T47D (cell line): ENCODE data around the gene SDHB.
A peak's percentile ranks its signal among the peaks of the same experiment; 100 is the strongest.

ENCODE experiments used
- DNase-seq, 2 experiments: peaks; one replicate each; pipeline versions ENCODE4 v3.0.0 to v3.0.0-alpha.2; 2011 to 2012; ENCODE audit warnings: low read depth in 1 of 2, low spot score in 1 of 2
- JUND ChIP-seq: IDR thresholded peaks from 2 replicates; pipeline ENCODE4 v1.6.1; 2012; ENCODE audit warnings: low read depth
- in situ Hi-C: cut with HindIII; loops from 2 replicates; pipeline ENCODE4 v1.10.0; 2016; ENCODE audit warnings: low sequenced_read_pairs, low pct_unique_long_range_greater_than_20kb

SDHB gene

DNA sequence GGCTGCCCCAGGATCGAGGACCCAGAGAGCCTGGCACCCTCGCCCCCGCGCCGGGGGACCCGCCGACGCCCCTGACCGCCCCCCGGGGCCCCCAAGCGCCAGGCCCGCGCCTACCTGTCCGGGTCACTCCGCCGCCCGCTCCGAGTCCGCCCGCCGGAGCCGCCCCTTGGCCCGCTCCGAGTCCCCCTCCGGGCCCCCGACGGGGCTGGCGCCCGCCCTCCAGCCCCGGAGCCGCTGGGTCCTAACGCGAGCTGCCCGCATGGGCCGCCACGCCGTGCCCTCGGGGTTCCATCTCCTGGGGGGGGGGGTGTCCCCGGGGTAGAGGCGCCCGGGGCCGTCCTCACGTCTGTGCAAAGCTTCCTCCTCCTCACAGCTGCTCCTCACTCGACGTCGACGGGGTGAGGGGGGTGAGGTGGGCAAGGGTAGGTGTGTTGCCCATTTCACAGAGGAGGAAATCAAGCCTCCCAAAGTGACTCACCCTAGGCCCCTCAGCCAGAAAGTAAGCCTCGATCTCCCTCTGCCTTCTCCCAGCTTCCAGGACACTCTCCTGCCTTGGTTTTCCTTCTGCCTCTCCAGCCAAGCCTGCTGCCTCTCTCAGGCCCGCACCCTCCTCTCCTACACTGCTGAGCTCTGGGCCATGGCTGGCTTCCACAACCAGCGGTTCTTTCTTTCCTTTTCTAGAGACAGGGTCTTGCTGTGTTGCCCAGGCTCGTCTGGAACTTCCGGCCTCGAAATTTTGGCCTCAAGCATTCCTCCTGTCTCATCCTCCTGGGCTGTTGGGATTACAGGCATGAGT lies 73.2 kb downstream of the SDHB start, which contains the start of gene MFAP2:
Gene MFAP2 (minus strand): TSS at position 148 of the 796 bp plus-strand sequence. CDS start 2,347 bp downstream, outside the sequence.
- DNase-seq, result peak in 1 of 2 experiments; percentile 42
- in situ Hi-C loops, result no loop called here
- no peak for TF ChIP-seq JUND

DNA sequence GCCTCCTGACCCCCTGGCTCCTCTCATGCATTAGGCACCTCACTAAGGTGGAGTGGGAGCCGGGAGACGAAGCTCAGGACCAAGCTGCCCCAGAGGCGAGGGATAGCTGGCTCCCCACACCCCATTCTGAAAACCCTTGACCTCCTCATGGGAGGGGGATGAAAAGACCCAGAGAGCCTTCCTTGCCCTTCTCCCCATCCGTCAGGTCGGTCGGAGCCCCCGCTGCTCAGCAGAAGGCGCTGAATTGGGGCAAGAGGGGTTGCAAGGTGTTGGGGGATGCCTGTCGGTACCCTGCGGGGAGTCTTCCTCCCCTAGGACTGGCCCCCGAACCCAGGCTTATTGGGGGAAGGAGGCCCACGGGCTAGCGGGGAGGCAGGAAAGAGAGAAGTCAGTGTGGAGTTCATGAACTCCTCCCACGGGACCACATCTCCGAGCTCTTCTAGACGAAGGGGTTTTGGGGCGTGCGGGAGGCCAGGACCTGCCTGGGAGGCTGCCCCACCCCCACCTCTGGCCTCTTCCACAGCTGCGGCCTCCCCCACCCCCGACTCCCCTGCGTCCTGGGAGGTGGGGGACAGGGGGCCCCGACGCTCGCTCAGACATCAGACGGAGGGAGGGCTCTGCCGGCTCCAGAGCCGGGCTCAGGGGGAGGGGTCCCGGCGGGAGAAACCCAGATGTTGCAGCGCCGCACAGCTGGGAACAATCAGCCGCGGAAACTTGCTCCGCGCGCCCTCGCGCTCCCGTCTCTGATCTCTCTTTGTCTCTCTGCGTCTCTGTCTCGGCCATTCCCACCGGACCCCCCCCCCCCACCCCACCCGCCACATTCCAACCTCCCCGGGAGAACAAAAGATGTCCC lies 74.1 kb downstream of the SDHB start:
- no peak for DNase-seq
- in situ Hi-C loops, result no loop called here
- no peak for TF ChIP-seq JUND

DNA sequence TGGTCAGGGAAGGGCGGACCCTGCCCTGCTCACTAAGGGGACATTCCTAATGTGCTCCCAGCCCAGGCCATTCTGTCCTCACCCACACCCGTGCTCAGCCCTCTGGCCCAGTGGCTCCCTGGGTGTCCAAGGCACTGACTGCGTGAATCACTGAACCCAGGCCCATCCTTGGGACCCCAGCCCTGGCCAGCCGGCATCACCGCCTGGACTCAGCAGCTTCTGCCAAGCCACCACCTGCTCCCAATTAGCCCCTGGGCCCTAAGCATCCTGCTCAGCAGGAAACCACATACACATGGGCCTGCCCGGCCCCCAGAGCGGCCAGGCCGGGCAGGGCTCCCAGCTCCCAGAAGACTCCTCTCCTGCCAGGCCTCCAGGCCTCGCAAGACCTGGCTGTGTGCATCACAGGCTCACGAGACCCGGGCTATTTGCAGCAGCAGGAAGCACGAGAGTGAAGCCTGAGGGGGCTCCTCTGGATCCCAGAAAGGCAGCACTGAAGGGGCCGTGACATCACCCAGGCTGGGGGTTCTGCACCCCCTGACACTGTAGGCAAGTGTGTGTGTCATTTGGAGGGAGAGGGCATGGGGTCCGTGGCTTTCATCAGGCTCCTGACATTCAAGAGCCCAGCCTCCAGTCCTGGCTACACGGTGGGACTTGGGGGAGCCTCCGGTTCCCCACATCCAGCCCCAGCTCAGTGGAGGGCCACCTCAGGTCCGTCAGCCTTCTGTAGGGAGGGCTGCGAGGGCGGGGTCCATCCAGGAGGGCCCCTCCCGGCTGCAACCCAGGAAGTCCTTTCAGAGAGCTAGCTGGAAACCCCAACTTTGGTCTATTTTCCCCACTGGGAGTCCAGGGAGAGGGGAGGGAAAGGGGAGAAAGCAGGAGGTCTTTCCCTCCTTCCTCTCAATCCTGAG lies 75.0 kb downstream of the SDHB start:
- in situ Hi-C loops, result no loop called here
- TF ChIP-seq JUND, result no peak
- DNase-seq, result no peak

DNA sequence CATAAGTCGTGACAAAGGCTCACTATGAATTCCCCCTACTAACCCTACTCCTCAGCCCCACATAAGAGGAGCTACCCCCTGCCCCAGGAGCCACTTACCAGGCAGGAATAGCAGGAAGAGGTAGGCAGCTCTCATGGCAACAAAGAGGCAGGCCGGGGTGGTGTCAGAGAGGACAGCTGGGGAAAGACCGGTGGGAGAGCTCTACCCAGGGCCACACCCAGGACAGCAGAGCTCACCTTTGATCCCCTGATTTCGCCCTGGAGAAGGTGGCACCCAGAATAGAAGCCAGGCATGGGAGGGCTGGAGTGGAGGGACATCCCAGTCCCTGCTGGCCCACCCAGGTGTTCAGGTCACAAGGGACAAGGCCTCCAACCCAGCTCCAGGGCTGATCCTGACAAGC lies 75.7 kb downstream of the SDHB start:
- no peak for TF ChIP-seq JUND
- in situ Hi-C loops, result no loop called here
- no peak for DNase-seq

- DNase-seq, result no peak
- TF ChIP-seq JUND, result no peak
- in situ Hi-C loops, result no loop called here
Observed at GRCh38 chr1:16977377-16977776, 76.5 kb downstream of the SDHB start.

DNA sequence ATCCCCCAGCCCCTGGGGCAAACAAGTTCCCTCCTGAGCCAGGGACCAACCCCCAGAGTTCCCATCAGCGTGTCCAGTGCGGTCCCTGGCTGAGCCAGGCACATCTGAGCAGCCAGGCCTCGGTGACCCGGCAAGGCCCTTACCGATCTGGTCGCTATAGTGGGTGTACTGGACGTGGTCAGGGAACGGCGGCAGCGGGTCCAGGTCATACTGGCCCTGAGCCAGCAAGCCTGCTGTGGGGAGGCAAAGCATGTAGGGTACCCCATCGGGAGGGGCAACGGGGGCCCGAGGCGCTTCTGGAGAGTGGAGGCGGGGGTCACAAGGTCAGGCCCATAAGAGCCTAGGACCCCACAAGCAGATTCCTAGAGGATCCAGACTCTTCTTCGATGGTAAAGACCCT lies 76.9 kb downstream of the SDHB start:
- TF ChIP-seq JUND, result no peak
- no peak for DNase-seq
- in situ Hi-C loops, result no loop called here

DNA sequence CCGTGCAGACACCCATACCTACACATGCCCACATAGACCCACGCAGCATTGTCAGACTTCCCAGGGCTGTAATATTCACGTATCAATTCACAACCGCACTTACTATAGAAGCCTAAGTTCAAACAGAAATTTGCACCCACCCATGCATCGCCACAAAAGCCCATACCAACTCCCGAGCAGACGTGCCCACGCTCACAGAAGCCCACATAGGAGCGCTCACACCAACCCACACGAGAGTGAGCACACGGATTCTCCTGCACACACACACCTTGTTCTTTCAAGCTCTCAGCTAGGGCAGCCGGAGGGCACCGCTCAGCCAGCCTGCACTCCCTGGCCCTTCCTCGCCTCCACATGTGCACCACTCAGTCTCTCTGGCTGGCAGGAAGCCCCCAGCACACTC lies 78.0 kb downstream of the SDHB start:
- no peak for TF ChIP-seq JUND
- DNase-seq, result no peak
- in situ Hi-C loops, result no loop called here

- no peak for TF ChIP-seq JUND
- DNase-seq, result no peak
- in situ Hi-C loops, result no loop called here
Observed at GRCh38 chr1:16975211-16975610, 78.6 kb downstream of the SDHB start.

DNA sequence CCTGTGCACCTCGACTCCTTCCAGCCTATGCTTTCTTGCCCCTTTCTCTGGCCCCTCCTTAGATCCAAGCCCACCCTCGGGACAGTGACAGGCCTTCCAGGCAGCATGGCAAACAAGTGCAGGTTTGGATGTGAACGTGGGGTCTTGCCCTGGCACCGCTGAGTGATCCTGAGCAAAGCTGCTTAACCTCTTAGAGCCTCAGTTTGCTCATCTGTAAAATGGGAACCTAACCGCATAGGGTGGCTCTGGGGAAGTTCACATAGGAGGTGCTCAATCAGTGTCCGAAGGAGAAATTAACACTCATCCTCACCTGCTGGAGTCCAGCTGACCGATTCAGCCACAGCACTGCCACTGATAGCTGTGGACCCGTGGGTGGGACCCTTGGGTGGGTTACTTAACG lies 80.6 kb downstream of the SDHB start:
- no peak for DNase-seq
- TF ChIP-seq JUND, result no peak
- in situ Hi-C loops, result no loop called here

DNA sequence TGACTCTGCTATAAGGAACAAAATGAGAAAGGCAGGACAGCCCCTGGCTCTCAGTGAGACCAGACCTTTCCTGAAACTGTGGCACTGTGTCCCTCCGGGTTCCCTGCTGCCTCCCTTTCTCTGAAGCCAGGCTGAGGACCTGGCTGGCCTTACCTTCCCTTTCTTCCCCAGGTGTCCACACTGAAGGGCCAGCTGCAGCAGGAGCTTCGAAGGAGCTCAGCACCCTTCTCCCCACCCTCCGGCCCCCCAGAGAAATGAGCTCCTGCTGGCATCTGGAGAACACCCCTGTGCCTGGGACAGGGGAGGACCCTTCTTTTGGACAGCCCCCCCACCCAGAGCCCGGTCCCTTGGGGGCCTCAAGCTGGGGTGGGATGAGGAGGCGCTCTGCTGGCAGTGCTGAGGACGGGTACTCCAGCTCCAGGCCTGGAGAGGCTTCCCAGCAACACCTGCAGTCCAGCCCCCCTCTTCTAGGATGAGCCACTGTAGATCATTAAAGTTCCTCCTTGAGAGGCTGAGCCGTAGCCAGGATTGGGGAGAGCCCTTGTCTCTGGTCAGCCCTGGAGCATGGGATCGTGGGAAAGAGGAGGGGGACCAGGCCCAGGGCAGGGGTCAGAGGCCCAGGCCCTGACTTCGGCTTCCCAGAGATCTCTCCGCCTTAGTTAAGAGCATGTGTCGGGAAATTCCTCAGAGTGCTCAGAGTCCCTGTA lies 81.5 kb downstream of the SDHB start:
- TF ChIP-seq JUND, result no peak
- no peak for DNase-seq
- in situ Hi-C loops, result no loop called here

DNA sequence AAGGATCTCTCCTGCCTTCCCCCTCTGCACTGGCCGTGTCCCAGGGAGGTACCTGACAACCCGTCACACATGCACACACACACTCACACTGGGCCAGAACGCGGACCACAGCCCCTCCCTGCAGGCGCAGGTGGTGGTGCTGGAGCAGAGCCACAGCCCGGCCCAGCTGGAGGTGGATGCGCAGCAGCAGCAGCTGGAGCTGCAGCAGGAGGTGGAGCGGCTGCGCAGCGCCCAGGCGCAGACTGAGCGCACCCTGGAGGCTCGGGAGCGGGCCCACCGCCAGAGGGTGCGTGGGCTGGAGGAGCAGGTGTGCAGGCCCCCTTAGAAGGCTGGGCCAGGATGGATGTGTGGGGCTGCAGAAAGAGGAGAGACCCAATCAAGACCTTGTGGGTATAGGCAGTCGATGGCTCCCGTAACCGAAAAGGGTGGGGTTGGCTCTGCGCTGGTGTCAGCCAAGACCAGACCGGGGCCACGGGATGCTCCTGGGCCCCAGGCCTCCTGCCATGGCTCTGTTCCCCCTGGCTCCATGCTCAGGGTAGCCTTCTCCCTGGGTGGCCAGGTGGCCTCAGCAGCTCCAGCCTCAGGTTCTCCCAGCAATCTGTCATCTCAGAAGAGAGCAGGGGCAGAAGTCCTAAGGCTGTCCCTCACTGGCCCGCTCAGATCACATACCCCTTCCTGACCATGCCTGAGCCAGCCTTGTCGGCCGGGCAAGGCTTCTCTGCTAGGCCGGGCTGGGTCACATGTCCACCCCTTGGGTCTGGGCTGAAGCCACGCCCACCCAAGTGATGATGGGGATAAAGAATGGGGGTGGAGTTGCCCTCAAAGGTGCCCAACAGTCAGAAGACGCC lies 82.3 kb downstream of the SDHB start:
- DNase-seq, result no peak
- no peak for TF ChIP-seq JUND
- in situ Hi-C loops, result no loop called here
